Thyroid gland (tissue), 4 donors: Measurements from ENCODE around the gene DDIT3. TPM values are rescaled to one million over a fixed set of nuclear protein-coding genes. Genes with fewer than 3 reads are reported as not detected.

Experiments used
- DNase-seq, 2 donors: peaks; one replicate each; pipeline ENCODE4 v3.0.0-alpha.2; 2019
- H3K27ac ChIP-seq, 3 donors: fragments of 200-600 bp; sonication (generic); 1 replicate in 2 of 3; 2 replicates in 1 of 3; pipeline ENCODE4 v1.5.1; 2016 to 2019; ENCODE audit warnings: mild to moderate bottlenecking in 1 of 3, moderate library complexity in 1 of 3
- H3K27me3 ChIP-seq: fragments of 200-600 bp; sonication (generic); one replicate; pipeline ENCODE4 v1.5.1; 2019
- H3K36me3 ChIP-seq, 2 donors: fragments of 200-600 bp; sonication (generic); one replicate each; pipeline ENCODE4 v1.5.1; 2016 to 2019
- H3K4me1 ChIP-seq, 2 donors: fragments of 200-600 bp; sonication (generic); one replicate each; pipeline ENCODE4 v1.5.1; 2017 to 2019
- H3K4me3 ChIP-seq, 3 donors: fragments of 200-600 bp; sonication (generic); replicated peaks in 1 of 3; 1 replicate in 2 of 3; 2 replicates in 1 of 3; pipeline ENCODE4 v1.5.1; 2016; ENCODE audit warnings: mild to moderate bottlenecking in 1 of 3
- H3K9me3 ChIP-seq: fragments of 200-600 bp; sonication (generic); one replicate; pipeline ENCODE4 v1.5.1; 2017
- POLR2A ChIP-seq, 2 donors: fragments of 450-650 bp; IDR thresholded peaks; one replicate each; pipeline ENCODE4 v1.6.1; 2017; ENCODE audit warnings: antibody characterized with exemption in 2 of 2, mild to moderate bottlenecking in 2 of 2, moderate library complexity in 1 of 2
- WGBS, 2 donors: methylation state at CpG; one replicate each; pipeline ENCODE4 v1.1.5; 2017; 5-methylcytosine and 5-hydroxymethylcytosine counted together
- intact Hi-C: fragments of 100-400 bp; cut with DNase I; formaldehyde crosslinking; loops from one replicate; pipeline ENCODE4 v1.15.1; 2023
- total RNA-seq, 4 donors: library from RNA; depleted of rRNA; stranded (reverse); fragments of >200 nt; gene quantifications; one replicate each; pipeline ENCODE4 v1.2.3, GENCODE V29; 2016
- TF ChIP-seq, protein P1 (sequence below), 6 experiments: fragments of 200-600 bp in 3 of 6; fragments of 450-650 bp in 3 of 6; sonication (generic) in 3 of 6; IDR thresholded peaks; one replicate each; pipeline ENCODE4 v1.5.1; 2016 to 2019; ENCODE audit warnings: antibody characterized with exemption in 6 of 6, mild to moderate bottlenecking in 2 of 6, inconsistent platforms in 1 of 6, moderate library complexity in 1 of 6

The DDIT3 gene
- total RNA-seq, 4 donors from 2014 or later = 44.5 to 71.3 (median 53.8) TPM

DNA sequence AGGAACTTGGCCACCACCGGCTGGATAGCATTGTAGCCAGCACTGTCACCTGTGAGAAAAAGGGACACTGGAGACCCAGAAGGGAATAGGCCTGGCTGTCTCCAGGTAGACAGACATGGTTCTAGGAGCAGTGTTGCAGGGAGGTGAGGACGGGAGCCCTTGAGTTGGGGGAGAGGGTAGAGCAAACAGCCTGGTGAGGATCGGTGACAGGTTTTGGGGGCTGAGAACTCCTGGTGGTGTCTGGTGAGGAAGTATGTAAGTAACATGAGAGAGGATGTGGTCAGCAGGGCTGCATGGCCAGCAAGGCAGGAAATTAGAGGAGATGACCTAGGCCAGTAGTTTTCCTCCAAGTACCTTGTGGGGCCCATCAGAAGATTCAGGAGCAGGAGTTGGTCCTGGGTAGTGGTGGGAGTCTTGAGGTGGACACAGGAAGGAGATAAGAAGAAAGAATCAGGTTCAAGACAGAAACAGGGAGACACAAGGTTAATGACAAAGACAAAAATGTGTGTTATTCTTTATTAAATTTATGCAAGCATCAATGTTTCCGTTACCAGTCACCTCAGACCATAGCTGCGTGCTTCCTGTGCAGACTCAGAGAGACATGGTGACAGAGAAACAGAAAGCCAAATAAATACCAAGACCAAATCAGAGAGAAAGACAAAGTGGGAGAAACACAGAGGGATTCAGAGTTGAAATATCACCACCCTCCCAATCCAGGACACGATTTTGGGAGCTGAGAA lies 40.8 kb downstream of the DDIT3 start, which contains the start of gene ARHGAP9:
Gene ARHGAP9 (minus strand): TSS at position 491 of the 740 bp plus-strand sequence. CDS start 460 bp downstream, at position 31.
- peaks cover 13 to 16% of the 10 kb centered on the region in 2 donors for H3K4me1 ChIP-seq
- 62 to 74% methylated on average over 6 of the region's 6 CpGs for WGBS, 2 donors
- H3K4me3 ChIP-seq = no peak within 1 kb of the TSS
- H3K36me3 ChIP-seq = no peaks in the 10 kb centered on the region
- intact Hi-C loops = no loop called here
- no peaks in the 10 kb centered on the region for H3K9me3 ChIP-seq
- TF ChIP-seq, protein P1, sequence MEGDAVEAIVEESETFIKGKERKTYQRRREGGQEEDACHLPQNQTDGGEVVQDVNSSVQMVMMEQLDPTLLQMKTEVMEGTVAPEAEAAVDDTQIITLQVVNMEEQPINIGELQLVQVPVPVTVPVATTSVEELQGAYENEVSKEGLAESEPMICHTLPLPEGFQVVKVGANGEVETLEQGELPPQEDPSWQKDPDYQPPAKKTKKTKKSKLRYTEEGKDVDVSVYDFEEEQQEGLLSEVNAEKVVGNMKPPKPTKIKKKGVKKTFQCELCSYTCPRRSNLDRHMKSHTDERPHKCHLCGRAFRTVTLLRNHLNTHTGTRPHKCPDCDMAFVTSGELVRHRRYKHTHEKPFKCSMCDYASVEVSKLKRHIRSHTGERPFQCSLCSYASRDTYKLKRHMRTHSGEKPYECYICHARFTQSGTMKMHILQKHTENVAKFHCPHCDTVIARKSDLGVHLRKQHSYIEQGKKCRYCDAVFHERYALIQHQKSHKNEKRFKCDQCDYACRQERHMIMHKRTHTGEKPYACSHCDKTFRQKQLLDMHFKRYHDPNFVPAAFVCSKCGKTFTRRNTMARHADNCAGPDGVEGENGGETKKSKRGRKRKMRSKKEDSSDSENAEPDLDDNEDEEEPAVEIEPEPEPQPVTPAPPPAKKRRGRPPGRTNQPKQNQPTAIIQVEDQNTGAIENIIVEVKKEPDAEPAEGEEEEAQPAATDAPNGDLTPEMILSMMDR (IDR thresholded peaks at IDR 0.05) = no peak
- no peak for TF ChIP-seq POLR2A (IDR thresholded peaks at IDR 0.05)
- H3K27me3 ChIP-seq = peaks cover 14% of the 10 kb centered on the region
- DNase-seq = no peak
- H3K27ac ChIP-seq = no peak within 1 kb of the TSS

DNA sequence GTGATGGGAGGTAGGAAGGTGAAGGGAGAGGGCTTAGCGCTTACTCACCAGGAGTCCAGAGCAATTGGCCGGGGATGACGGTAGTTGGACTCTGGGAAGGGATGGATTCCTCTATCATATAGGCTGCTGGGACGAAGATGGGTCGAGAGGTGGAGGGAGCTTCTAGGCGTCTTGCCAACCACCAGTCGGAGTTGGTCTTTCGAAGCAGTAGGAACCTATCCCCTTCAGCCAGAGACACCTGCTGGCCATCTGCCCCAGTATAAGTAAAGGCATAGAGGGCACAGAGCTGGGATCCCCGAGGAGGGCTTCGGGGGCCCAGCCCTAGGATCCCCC lies 41.3 kb downstream of the DDIT3 start:
- Histone ChIP-seq H3K27ac (no peak overlapping the region), H3K27me3 (peaks cover 14% of the 10 kb centered on the region)
- intact Hi-C loops = no loop called here

DNA sequence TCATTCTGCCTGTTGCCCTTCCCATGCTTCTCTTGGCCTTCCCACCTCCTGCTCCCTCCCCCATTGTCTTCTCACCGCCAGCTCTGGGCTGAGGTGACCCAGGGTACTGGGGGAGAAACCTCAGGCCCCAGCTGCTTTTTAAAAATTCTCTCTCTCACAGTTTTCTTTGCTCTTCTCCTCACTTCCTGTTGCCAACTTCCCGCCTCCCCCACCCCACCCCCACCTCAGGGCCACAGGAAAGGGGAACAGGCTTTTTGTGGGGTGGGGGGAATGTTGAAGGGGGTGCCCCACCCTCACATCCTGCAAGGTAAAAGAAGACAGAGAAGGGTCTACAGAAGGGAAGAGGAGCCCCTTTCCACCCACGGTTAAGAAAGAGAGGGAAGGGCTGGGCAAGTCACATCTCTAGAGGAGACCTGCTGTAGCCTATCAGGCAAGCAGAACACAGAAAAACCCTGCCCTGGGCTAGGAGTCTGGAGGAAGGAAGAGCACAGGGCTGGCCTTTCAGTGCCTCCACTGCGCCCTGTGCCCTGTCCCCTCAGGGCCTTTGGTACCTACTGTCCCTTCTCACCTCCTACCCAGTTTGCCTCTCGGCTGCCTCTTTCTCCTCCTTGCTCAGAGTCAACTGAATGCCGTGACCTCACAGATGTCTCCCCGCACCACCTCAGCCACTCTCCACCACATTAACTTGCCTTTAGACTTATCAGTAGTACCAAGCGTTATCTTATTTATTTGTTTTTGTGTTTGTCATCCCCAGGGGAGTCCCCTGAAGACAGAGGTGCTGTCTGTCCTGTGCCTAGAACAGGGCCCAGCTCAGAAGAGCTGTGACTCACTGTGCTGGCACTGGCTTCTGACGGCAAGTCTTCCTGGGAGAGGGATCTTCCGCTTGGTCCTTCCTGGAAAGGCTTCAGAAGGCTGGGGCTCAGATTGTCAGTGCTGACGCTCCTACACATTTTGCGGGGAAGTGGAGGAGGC lies 42.3 kb downstream of the DDIT3 start:
- WGBS, 2 donors = 68 to 73% methylated on average over 12 of the region's 12 CpGs
- TF ChIP-seq, protein P1 (IDR thresholded peaks at IDR 0.05) = no peak
- no peak for TF ChIP-seq POLR2A (IDR thresholded peaks at IDR 0.05)
- Histone ChIP-seq H3K27ac (no peak overlapping the region), H3K9me3 (no peaks in the 10 kb centered on the region), H3K4me3 (no peak overlapping the region), H3K36me3 (no peaks in the 10 kb centered on the region), H3K4me1 (peaks cover 13 to 16% of the 10 kb centered on the region in 2 donors), H3K27me3 (peaks cover 14% of the 10 kb centered on the region)
- DNase-seq = no peak
- intact Hi-C loops = no loop called here

More for the DNA sequence above, 41.3 kb downstream of the DDIT3 start:
- no peaks in the 10 kb centered on the region for H3K36me3 ChIP-seq
- peaks cover 13 to 16% of the 10 kb centered on the region in 2 donors for H3K4me1 ChIP-seq
- no peaks in the 10 kb centered on the region for H3K9me3 ChIP-seq
- WGBS, 2 donors = 83 to 87% methylated on average over 10 of the region's 10 CpGs
- no peak for DNase-seq
- no peak overlapping the region for H3K4me3 ChIP-seq
- TF ChIP-seq, protein P1 (IDR thresholded peaks at IDR 0.05) = no peak
- TF ChIP-seq POLR2A (IDR thresholded peaks at IDR 0.05) = no peak

DNA sequence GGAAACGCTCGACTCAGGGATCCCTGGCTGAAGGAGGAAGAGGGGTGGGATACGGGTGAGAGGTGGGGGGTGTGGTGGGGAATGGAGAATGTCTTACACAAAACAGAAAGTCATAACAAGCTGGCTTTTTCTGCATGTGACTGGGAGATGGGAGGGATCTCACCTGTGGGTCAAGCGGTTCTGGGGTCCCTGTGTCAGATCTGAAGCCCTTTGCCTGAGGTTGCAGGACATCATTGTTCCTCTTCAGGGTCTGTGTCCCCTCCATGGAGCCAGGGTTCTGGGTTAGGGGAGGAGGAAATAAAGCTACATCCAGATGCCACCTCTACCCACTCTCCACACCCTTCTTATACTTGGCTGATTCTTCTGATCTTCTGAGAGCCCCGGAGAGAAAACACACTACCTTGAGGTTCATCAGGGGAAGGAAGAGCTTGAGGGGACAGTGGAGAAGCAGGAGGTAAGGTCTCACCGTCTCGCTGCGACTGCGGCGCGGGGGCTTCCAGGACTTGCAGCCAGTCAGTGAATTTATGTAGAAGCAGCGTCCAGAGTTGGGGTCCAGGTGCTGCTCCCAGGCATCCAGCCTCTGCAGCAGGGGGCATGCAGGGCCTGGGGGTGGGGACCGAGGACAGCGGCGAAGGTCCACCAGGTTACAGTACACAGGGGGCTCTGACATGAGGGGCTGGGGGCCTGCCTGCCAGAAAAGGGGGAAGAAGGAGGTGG lies 43.2 kb downstream of the DDIT3 start:
- no peak for DNase-seq
- TF ChIP-seq, protein P1 (IDR thresholded peaks at IDR 0.05) = no peak
- no peak for TF ChIP-seq POLR2A (IDR thresholded peaks at IDR 0.05)
- Histone ChIP-seq H3K27me3 (peaks cover 14% of the 10 kb centered on the region), H3K36me3 (no peaks in the 10 kb centered on the region), H3K27ac (no peak overlapping the region), H3K4me3 (peak overlapping the region in 1 of 3 donors; percentile 12), H3K9me3 (no peaks in the 10 kb centered on the region), H3K4me1 (peaks cover 13 to 16% of the 10 kb centered on the region in 2 donors)
- WGBS, 2 donors = 78 to 82% methylated on average over 15 of the region's 15 CpGs
- intact Hi-C loops = no loop called here
